Activated CD8-positive, alpha-beta memory T cell treated with anti-CD3 and anti-CD28 coated beads, Interleukin-2, amount 50 U/mL, for 4 hours (primary cell): ENCODE measurements around the gene NLRP10.

ENCODE experiments used
- DNase-seq: peaks from one replicate; pipeline ENCODE4 v3.0.0-alpha.2; 2020

The NLRP10 gene

GRCh38 chr11:7971846-7972245 lies 6.6 kb upstream of the NLRP10 start:
- DNase-seq: no peak

GRCh38 chr11:7969756-7970646 lies 4.8 kb upstream of the NLRP10 start:
- no peak for DNase-seq

DNA sequence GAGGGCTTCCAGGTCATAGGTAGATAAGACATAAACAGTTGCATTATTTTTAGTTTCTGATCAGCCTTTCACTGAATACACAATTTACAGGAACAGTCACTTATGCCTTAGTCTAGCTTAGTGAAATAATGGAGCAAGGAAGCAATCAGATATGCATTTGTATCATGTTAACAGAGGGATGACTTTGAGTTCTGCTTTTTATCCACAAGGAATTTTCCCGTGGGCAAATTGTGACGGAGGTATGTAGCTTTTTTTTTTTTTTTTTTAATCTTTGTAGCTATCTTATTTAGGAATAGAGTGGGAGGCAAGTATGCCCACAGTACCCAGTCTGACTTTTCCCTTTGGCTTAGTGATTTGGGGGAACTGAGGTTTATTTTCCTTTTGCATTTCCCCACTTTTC lies 3.4 kb upstream of the NLRP10 start:
- DNase-seq: no peak

DNA sequence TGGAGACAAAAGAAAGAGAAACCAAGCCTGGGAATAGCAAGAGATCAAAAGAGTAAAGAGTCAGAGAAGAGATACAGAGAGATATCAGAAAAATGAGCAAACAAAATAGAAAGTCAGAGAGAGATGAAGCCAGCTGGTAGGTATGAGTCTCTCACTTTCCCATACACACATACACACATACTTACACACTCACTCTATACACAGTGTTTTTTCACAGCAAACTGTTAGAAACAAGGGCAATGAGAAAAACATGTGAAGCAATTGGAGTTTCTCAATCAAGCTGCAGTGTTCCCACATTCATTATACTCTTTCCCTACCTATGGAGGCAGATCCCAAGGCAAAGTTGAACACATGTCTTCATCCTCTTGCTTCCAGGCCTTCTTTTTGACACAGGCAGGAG lies 2.6 kb upstream of the NLRP10 start:
- DNase-seq: no peak

- DNase-seq: no peak
These were observed 1.9 kb upstream of the NLRP10 start for GRCh38 chr11:7967097-7967496.

GRCh38 chr11:7964873-7965272 lies 374 bp downstream of the NLRP10 start:
- DNase-seq: no peak

- no peak for DNase-seq
These were observed 986 bp downstream of the NLRP10 start for GRCh38 chr11:7964261-7964660.

DNA sequence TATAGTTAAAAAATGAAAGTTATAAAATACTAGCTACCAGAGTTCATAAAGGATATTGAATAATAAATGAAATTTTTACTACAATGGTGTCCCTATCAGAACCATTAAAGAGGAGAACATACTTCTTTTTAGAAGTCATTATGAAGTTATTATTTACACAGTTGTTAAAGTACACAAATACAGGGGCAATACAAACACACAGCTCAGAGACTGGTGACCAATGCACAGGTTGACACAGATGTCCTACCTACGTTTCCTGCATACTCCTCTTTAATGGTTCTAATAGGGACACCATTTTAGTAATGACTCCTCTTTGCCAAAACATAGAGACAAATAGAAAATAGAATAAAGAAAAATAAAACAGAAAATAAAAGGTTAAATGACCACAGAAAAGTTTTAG lies 10.1 kb downstream of the NLRP10 start:
- no peak for DNase-seq

DNA sequence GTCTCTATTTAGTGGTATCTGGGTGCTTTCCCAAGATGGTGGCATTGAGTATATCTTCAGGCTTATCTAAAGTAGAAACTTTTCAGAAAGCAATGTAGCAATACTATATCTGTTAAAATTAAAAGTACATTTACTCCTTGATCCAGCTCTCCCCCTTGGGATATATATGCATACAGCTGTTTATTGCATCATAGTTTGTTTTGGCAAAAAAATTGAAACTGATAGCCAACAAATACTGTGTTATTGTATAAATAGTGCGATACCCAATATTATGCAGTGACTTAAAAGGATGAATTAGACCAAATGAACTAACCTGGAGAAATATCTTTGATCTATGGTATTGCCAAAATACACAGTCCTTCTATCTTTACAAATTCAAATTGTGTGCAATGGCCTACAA lies 15.3 kb downstream of the NLRP10 start:
- DNase-seq: no peak

- DNase-seq: no peak
These were observed 21.1 kb downstream of the NLRP10 start for GRCh38 chr11:7944123-7944522.

GRCh38 chr11:7941608-7942007 lies 23.6 kb downstream of the NLRP10 start, which contains the start of gene OR10A3:
OR10A3 (minus strand) TSS chr11:7941708; CDS start chr11:7939520, 2,188 bp downstream.
- no peak for DNase-seq

DNA sequence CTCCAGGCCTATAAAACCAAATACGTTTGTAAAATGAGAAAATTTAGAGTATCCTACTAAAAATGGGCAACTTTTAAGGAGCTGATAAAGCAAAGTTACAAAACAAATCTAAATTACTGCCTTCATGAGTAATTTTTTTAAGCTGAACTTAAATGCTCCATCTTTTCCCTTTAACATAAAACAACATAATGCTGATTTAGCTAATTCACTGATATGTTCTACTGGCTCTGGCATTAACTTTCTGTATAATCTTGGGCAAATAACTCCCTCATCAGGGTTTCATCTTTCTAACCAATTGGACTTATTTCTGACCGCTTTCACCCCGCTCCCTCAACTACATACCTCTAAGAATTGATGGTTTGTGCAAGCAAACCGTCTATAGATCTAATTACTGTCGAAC lies 24.1 kb downstream of the NLRP10 start:
- DNase-seq: no peak

DNA sequence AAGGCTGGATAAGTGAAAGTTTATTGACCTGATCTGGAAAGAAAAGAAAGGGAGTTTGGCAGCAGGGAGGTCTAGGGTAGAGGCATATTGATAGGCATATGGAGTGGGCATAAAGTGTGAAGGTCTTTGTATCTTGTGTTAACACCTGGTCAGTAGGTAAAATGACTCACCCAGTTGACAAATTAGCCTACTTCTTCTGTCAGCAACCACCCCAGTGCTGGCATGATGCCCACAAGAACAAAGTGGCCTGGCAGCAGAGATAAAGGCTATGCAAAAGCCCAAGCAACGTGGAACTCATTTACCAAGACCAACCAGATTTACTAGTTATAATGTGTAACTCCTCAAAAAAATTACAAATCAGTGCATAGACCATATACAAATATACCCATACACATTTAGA lies 28.6 kb downstream of the NLRP10 start:
- DNase-seq: no peak

- no peak for DNase-seq
These were observed 34.1 kb downstream of the NLRP10 start, which contains the start of gene OR10A6 for GRCh38 chr11:7931168-7931567. OR10A6 (minus strand) TSS chr11:7931268; CDS start chr11:7928662, 2,606 bp downstream.

DNA sequence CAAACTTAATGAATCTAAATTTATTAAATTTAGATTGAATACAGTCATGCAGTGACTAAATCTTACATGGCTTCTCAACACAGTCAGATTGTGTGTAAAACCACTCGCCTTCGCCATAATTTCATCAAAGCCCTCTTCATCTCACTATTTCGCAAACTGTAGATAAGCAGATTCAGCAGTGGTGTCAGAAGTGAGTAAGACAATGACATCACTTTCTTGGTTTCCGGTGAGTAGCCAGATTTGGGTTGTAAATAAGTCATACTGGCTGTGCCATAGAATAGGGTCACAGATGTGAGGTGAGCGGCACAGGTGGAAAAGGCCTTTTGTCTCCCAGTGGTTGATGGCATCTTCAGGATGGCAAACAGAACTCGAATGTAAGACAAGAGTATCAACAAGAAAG lies 37.6 kb downstream of the NLRP10 start:
- no peak for DNase-seq

DNA sequence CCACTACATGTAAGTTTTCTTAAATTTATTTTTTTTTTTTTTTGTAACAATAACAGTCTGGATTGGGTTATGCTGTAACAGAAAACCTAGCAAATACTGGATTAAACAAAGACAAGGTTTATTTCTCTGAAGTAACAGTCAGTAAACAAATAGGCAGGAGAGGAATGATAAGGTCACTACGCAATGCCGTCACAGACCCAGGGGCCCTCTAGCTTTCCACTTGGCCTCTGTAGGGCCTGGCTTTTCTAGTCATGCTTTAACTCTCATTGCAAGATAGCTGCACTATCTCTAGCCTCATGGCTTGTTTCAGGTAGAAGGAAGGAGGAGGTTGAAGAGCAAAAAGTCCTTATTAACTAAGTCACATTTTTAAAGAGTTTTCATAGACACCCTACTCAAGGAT lies 40.7 kb downstream of the NLRP10 start:
- DNase-seq: no peak

- DNase-seq: no peak
These were observed 47.1 kb downstream of the NLRP10 start for GRCh38 chr11:7918141-7918540.
